Stomach (tissue), 19 donors: ENCODE measurements around the gene TRO. TPM values are rescaled to one million over a fixed set of nuclear protein-coding genes. Genes with fewer than 3 reads are reported as not detected.

ENCODE experiments used
- DNase-seq, 2 donors: peaks; one replicate each; pipeline versions ENCODE4 v3.0.0 to v3.0.0-alpha.2; 2013 to 2019
- H3K27ac ChIP-seq, 5 donors: fragments of 200-600 bp in 4 of 5; sonication (generic) in 4 of 5; one replicate each; pipeline ENCODE4 v1.5.1; 2013 to 2019; ENCODE audit warnings: mild to moderate bottlenecking in 1 of 5, moderate library complexity in 1 of 5
- H3K27me3 ChIP-seq, 3 donors: fragments of 200-600 bp; sonication (generic); one replicate each; pipeline ENCODE4 v1.5.1; 2017 to 2019; ENCODE audit warnings: mixed run types in 1 of 3
- H3K36me3 ChIP-seq, 4 donors: fragments of 200-600 bp; sonication (generic); 1 replicate in 3 of 4; 2 replicates in 1 of 4; pipeline ENCODE4 v1.5.1; 2016 to 2019
- H3K4me1 ChIP-seq, 4 donors: fragments of 200-600 bp; sonication (generic); one replicate each; pipeline ENCODE4 v1.5.1; 2016 to 2019
- H3K4me3 ChIP-seq, 4 donors: fragments of 200-600 bp; sonication (generic) in 3 of 4; one replicate each; pipeline ENCODE4 v1.5.1; 2016 to 2019; ENCODE audit warnings: mild to moderate bottlenecking in 1 of 4
- H3K9me3 ChIP-seq, 4 donors: fragments of 200-600 bp; sonication (generic); one replicate each; pipeline ENCODE4 v1.5.1; 2016 to 2019
- EP300 ChIP-seq: sonication (generic); formaldehyde crosslinking; IDR thresholded peaks from one replicate; pipeline ENCODE4 v1.6.1; 2017; ENCODE audit warnings: antibody characterized with exemption
- POLR2A ChIP-seq, 4 donors: fragments of 450-650 bp; IDR thresholded peaks; one replicate each; pipeline ENCODE4 v1.6.1; 2016; ENCODE audit warnings: antibody characterized with exemption in 4 of 4, control low read depth in 2 of 4, mild to moderate bottlenecking in 1 of 4, moderate library complexity in 1 of 4
- POLR2AphosphoS5 ChIP-seq, 3 donors: sonication (generic); formaldehyde crosslinking; IDR thresholded peaks; one replicate each; pipeline ENCODE4 v1.6.1; 2016; ENCODE audit warnings: antibody characterized with exemption in 3 of 3
- WGBS, 5 donors: extraction: QIAGEN DNeasy Blood & Tissue Kit in 3 of 5; methylation state at CpG; one replicate each; pipeline versions ENCODE4 v1.1.5 to v1.1.7; 2013 to 2018; 5-methylcytosine and 5-hydroxymethylcytosine counted together
- intact Hi-C: fragments of 100-400 bp; cut with DNase I; formaldehyde crosslinking; loops from one replicate; pipeline ENCODE4 v1.15.1; 2023; ENCODE audit warnings: low total_unique reads
- long read RNA-seq, 10 donors: transcript quantifications; one replicate each; lab custom pipeline, GENCODE V29; 2026
- polyA plus RNA-seq, 3 donors: library from polyadenylated mRNA; stranded (reverse); fragments of 200-250 nt; gene quantifications; one replicate each; pipeline ENCODE4 v1.2.3, GENCODE V29; 2013
- total RNA-seq, 5 donors: library from RNA; depleted of rRNA; stranded (reverse); fragments of >200 nt; gene quantifications; one replicate each; pipeline versions ENCODE4 v1.1.0 to v1.2.3, GENCODE V29; 2014 to 2016
- TF ChIP-seq, protein P1 (sequence below), 7 experiments: fragments of 450-650 bp in 4 of 7; fragments of 200-600 bp in 3 of 7; sonication (generic) in 3 of 7; IDR thresholded peaks; one replicate each; pipeline ENCODE4 v1.5.1; 2016 to 2019; ENCODE audit warnings: antibody characterized with exemption in 7 of 7, control low read depth in 2 of 7, mild to moderate bottlenecking in 1 of 7
- donor health status: healthy with polysubstance abuse.
- donor health status: Bipolar disorder and iron deficiency.
- donor health status: healthy.

The TRO gene, protein sequence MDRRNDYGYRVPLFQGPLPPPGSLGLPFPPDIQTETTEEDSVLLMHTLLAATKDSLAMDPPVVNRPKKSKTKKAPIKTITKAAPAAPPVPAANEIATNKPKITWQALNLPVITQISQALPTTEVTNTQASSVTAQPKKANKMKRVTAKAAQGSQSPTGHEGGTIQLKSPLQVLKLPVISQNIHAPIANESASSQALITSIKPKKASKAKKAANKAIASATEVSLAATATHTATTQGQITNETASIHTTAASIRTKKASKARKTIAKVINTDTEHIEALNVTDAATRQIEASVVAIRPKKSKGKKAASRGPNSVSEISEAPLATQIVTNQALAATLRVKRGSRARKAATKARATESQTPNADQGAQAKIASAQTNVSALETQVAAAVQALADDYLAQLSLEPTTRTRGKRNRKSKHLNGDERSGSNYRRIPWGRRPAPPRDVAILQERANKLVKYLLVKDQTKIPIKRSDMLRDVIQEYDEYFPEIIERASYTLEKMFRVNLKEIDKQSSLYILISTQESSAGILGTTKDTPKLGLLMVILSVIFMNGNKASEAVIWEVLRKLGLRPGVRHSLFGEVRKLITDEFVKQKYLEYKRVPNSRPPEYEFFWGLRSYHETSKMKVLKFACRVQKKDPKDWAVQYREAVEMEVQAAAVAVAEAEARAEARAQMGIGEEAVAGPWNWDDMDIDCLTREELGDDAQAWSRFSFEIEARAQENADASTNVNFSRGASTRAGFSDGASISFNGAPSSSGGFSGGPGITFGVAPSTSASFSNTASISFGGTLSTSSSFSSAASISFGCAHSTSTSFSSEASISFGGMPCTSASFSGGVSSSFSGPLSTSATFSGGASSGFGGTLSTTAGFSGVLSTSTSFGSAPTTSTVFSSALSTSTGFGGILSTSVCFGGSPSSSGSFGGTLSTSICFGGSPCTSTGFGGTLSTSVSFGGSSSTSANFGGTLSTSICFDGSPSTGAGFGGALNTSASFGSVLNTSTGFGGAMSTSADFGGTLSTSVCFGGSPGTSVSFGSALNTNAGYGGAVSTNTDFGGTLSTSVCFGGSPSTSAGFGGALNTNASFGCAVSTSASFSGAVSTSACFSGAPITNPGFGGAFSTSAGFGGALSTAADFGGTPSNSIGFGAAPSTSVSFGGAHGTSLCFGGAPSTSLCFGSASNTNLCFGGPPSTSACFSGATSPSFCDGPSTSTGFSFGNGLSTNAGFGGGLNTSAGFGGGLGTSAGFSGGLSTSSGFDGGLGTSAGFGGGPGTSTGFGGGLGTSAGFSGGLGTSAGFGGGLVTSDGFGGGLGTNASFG (N-terminal part only)
- 10 to 100 TPM in 3 of 5 donors, 1 to 10 TPM in 1, under 1 TPM in 1; 0.45 to 25.3 (median 12.5) TPM for total RNA-seq
- polyA plus RNA-seq: 1 to 10 TPM; 2.2 to 5.0 (median 3.2) TPM
- long read RNA-seq, donor 1: 0 reads
- long read RNA-seq, donor 2, partial matches to known transcripts: 0 of 1 reads
- long read RNA-seq, donor 2, other reads (novel, unspliced or antisense): 0 of 1 reads
- long read RNA-seq, donor 3: 0 reads
- long read RNA-seq, donor 4: 0 reads
- long read RNA-seq, donor 5, partial matches to known transcripts: 16 of 23 reads
- long read RNA-seq, donor 5, other reads (novel, unspliced or antisense): 0 of 23 reads
- long read RNA-seq, donor 6, partial matches to known transcripts: 25 of 27 reads
- long read RNA-seq, donor 6, other reads (novel, unspliced or antisense): 0 of 27 reads
- long read RNA-seq, donor 7, partial matches to known transcripts: 9 of 9 reads
- long read RNA-seq, donor 7, other reads (novel, unspliced or antisense): 0 of 9 reads
- long read RNA-seq, donor 8, partial matches to known transcripts: 10 of 11 reads
- long read RNA-seq, donor 8, other reads (novel, unspliced or antisense): 0 of 11 reads
- long read RNA-seq, donor 9, partial matches to known transcripts: 24 of 26 reads
- long read RNA-seq, donor 9, other reads (novel, unspliced or antisense): 0 of 26 reads
- long read RNA-seq, donor 10, partial matches to known transcripts: 0 of 1 reads
- long read RNA-seq, donor 10, other reads (novel, unspliced or antisense): 0 of 1 reads

GRCh38 chrX:54920610-54921426 is at the start of gene TRO:
Gene TRO, plus strand, starts transcription at chrX:54920824. Its CDS starts 1,423 bp downstream, at chrX:54922247.
- peak within 1 kb of the TSS in 1 of 5 donors; percentile 62 for H3K27ac ChIP-seq
- H3K27me3 ChIP-seq: peaks cover 0 to 6% (median 0%) of the 10 kb centered on the region in 3 donors
- DNase-seq: peak in 1 of 2 donors; percentile 74
- 0 to 42% (median 11%) methylated on average over 29 of the region's 29 CpGs for WGBS, 5 donors
- no peaks in the 10 kb centered on the region for H3K4me1 ChIP-seq
- H3K9me3 ChIP-seq: no peaks in the 10 kb centered on the region
- intact Hi-C loops: no loop called here
- TF ChIP-seq POLR2AphosphoS5 (IDR thresholded peaks at IDR 0.05) (no peak), EP300 (no peak), POLR2A (IDR thresholded peaks at IDR 0.05) (no peak)
- TF ChIP-seq, protein P1, sequence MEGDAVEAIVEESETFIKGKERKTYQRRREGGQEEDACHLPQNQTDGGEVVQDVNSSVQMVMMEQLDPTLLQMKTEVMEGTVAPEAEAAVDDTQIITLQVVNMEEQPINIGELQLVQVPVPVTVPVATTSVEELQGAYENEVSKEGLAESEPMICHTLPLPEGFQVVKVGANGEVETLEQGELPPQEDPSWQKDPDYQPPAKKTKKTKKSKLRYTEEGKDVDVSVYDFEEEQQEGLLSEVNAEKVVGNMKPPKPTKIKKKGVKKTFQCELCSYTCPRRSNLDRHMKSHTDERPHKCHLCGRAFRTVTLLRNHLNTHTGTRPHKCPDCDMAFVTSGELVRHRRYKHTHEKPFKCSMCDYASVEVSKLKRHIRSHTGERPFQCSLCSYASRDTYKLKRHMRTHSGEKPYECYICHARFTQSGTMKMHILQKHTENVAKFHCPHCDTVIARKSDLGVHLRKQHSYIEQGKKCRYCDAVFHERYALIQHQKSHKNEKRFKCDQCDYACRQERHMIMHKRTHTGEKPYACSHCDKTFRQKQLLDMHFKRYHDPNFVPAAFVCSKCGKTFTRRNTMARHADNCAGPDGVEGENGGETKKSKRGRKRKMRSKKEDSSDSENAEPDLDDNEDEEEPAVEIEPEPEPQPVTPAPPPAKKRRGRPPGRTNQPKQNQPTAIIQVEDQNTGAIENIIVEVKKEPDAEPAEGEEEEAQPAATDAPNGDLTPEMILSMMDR (IDR thresholded peaks at IDR 0.05): no peak
- H3K36me3 ChIP-seq: no peaks in the 10 kb centered on the region
- H3K4me3 ChIP-seq: peak within 1 kb of the TSS; percentile 44 to 53 (median 50)

DNA sequence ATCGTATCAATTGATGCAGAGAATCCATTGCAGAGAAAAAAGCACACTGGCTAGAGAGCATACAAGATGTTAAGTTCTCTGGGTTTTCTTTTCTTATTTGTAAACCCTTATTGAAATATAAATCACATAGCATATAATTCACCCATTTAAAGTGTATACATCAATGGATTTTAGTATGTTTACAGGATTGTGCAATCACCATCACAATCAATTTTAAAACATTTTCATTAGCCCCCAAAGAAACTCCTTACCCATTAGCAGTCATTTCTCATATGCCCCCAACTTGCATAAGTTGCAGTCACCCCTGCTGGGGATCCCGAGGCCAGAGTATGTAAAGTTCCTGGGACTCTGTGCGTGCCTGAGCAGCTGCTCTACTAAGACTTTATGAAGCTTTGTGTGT is 34.9 kb upstream of the TRO start:
- no peaks in the 10 kb centered on the region for H3K9me3 ChIP-seq
- no peaks in the 10 kb centered on the region for H3K27me3 ChIP-seq
- H3K27ac ChIP-seq: no peak overlapping the region
- no peaks in the 10 kb centered on the region for H3K36me3 ChIP-seq
- H3K4me1 ChIP-seq: no peaks in the 10 kb centered on the region
- 64 to 79% (median 65%) methylated on average over 2 to 3 of the region's 3 CpGs for WGBS, 5 donors
- TF ChIP-seq EP300: no peak
- TF ChIP-seq POLR2AphosphoS5 (IDR thresholded peaks at IDR 0.05): no peak
- TF ChIP-seq, protein P1 (IDR thresholded peaks at IDR 0.05): no peak
- TF ChIP-seq POLR2A (IDR thresholded peaks at IDR 0.05): no peak
- DNase-seq: no peak
- intact Hi-C loops: no loop called here
- H3K4me3 ChIP-seq: no peak overlapping the region

DNA sequence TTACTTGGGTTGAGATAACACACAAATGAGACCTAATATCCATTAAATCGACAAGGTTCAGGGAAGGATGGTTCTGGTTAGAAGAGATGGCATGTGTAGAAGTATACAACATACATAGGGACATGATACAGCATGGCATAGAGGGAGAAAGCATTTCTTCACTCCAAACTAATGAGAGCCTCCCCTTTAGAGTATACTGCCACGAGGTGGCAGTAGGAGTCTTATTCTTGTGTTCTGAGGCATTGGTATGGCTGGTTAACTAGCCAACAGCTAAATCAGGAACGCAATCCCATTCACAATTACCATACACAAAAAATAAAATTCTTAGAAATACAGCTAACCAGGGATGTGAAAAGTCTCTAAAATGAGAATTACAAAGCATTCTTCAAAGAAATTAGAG is 29.1 kb upstream of the TRO start:
- 3 to 27% (median 15%) methylated on average over 3 of the region's 3 CpGs for WGBS, 5 donors
- peaks cover 0 to 28% (median 5%) of the 10 kb centered on the region in 4 donors for H3K9me3 ChIP-seq
- intact Hi-C loops: no loop called here
- DNase-seq: peak in 1 of 2 donors; percentile 37
- H3K27me3 ChIP-seq: no peaks in the 10 kb centered on the region
- no peak overlapping the region for H3K4me3 ChIP-seq
- TF ChIP-seq, protein P1 (IDR thresholded peaks at IDR 0.05): peak in 1 of 7 experiments; percentile 28
- TF ChIP-seq EP300: no peak
- TF ChIP-seq POLR2A (IDR thresholded peaks at IDR 0.05): no peak
- no peak for TF ChIP-seq POLR2AphosphoS5 (IDR thresholded peaks at IDR 0.05)
- H3K27ac ChIP-seq: no peak overlapping the region
- H3K4me1 ChIP-seq: no peaks in the 10 kb centered on the region
- H3K36me3 ChIP-seq: no peaks in the 10 kb centered on the region
